MCF 10A (cell line): ENCODE results near the gene SCNN1B. TPM values are rescaled to one million over a fixed set of nuclear protein-coding genes. Genes with fewer than 3 reads are reported as not detected.

ENCODE experiments used
- BruUV-seq: library from RNA; stranded (reverse); fragments of 400-500 nt; replicated peaks from 2 replicates; lab custom pipeline; 2021; lab: Mats Ljungman, UMichigan
- CTCF ChIA-PET: fragments of 300-600 bp; sonication (Branson Sonifier 250); formaldehyde crosslinking; extraction: SDS; loops from one replicate; lab custom pipeline; 2021; ENCODE audit warnings: antibody characterized with exemption, inconsistent platforms; lab: Yijun Ruan, JAX
- POLR2A ChIA-PET: fragments of 300-600, 350-650 bp; sonication (Branson Sonifier 250); formaldehyde crosslinking; extraction: SDS; loops from one replicate; lab custom pipeline; 2020; ENCODE audit warnings: antibody characterized with exemption, inconsistent platforms; lab: Yijun Ruan, JAX
- DNase-seq: peaks from one replicate; pipeline ENCODE4 v3.0.0-alpha.2; 2018; ENCODE audit not compliant: unreplicated experiment
- H3K27ac Mint-ChIP-seq: one replicate; pipeline ENCODE4 v1.8.0; 2022; ENCODE audit warnings: mild to moderate bottlenecking, low read depth, mixed read lengths; ENCODE audit not compliant: unreplicated experiment
- H3K27me3 Mint-ChIP-seq: one replicate; pipeline ENCODE4 v1.8.0; 2022; ENCODE audit warnings: mixed read lengths; ENCODE audit not compliant: insufficient read depth, unreplicated experiment
- H3K36me3 Mint-ChIP-seq: one replicate; pipeline ENCODE4 v1.8.0; 2022; ENCODE audit warnings: mild to moderate bottlenecking, moderate library complexity, mixed read lengths; ENCODE audit not compliant: insufficient read depth, unreplicated experiment
- H3K4me1 Mint-ChIP-seq: one replicate; pipeline ENCODE4 v1.8.0; 2022; ENCODE audit warnings: mixed read lengths; ENCODE audit not compliant: insufficient read depth, unreplicated experiment
- H3K4me3 Mint-ChIP-seq: one replicate; pipeline ENCODE4 v1.8.0; 2022; ENCODE audit warnings: mild to moderate bottlenecking, moderate library complexity, mixed read lengths; ENCODE audit not compliant: unreplicated experiment
- H3K9me3 Mint-ChIP-seq: one replicate; pipeline ENCODE4 v1.8.0; 2022; ENCODE audit warnings: mixed read lengths; ENCODE audit not compliant: unreplicated experiment
- intact Hi-C: fragments of 100-400 bp; cut with micrococcal nuclease; formaldehyde crosslinking; loops from 2 replicates; pipeline ENCODE4 v1.14.1; 2022
- total RNA-seq: library from RNA; stranded (reverse); gene quantifications from 2 replicates; pipeline ENCODE4 v1.2.3, GENCODE V29; 2022
- TF ChIP-seq, protein P1 (sequence below): fragments of 200-600 bp; IDR thresholded peaks from one replicate; pipeline ENCODE4 v1.8.0; 2022; ENCODE audit warnings: antibody characterized with exemption, mild to moderate bottlenecking; ENCODE audit not compliant: unreplicated experiment

The SCNN1B gene
- total RNA-seq, 1 experiment from 2014 or later, result 12.5 TPM

DNA sequence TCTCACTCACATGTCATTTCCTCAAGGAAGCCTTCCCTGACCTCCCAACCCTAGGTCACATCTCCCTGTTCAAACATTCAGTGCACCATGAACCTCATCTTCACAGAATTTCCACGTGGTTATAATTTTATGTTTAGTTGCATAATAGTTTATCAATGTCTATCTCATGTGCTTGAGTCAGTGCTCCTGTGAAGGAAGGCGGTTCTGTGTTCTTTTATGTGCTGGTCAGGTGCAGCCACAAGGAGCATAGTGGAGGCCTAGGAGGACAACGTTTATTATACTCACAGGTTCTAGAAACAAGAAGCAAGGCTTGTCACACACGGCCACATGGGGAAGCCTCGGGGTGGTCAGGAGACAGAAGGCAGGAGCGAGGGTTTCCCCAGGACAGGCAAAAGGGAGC is 34.5 kb upstream of the SCNN1B start:
- BruUV-seq, result no TSS peak
- ChIA-PET CTCF (interaction anchor here (0.7 to 1.2 kb wide), 4 partner anchors 29 to 166 kb away, joined by 3 read pairs; no protein-coding TSS in a partner anchor), POLR2A (interaction anchor here (0.7 to 1.3 kb wide), 5 partner anchors 12 to 50 kb away, joined by 3 to 4 read pairs (median 3); no protein-coding TSS in a partner anchor)
- peaks cover 22% of the 10 kb centered on the region for H3K4me1 Mint-ChIP-seq
- TF ChIP-seq, protein P1, sequence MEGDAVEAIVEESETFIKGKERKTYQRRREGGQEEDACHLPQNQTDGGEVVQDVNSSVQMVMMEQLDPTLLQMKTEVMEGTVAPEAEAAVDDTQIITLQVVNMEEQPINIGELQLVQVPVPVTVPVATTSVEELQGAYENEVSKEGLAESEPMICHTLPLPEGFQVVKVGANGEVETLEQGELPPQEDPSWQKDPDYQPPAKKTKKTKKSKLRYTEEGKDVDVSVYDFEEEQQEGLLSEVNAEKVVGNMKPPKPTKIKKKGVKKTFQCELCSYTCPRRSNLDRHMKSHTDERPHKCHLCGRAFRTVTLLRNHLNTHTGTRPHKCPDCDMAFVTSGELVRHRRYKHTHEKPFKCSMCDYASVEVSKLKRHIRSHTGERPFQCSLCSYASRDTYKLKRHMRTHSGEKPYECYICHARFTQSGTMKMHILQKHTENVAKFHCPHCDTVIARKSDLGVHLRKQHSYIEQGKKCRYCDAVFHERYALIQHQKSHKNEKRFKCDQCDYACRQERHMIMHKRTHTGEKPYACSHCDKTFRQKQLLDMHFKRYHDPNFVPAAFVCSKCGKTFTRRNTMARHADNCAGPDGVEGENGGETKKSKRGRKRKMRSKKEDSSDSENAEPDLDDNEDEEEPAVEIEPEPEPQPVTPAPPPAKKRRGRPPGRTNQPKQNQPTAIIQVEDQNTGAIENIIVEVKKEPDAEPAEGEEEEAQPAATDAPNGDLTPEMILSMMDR, result no peak
- H3K27me3 Mint-ChIP-seq, result no peaks in the 10 kb centered on the region
- H3K27ac Mint-ChIP-seq, result peak overlapping the region; percentile 88
- no peaks in the 10 kb centered on the region for H3K9me3 Mint-ChIP-seq
- intact Hi-C loops, result no loop called here
- peaks cover 6% of the 10 kb centered on the region for H3K36me3 Mint-ChIP-seq
- no peak for DNase-seq
- H3K4me3 Mint-ChIP-seq, result no peak overlapping the region

DNA sequence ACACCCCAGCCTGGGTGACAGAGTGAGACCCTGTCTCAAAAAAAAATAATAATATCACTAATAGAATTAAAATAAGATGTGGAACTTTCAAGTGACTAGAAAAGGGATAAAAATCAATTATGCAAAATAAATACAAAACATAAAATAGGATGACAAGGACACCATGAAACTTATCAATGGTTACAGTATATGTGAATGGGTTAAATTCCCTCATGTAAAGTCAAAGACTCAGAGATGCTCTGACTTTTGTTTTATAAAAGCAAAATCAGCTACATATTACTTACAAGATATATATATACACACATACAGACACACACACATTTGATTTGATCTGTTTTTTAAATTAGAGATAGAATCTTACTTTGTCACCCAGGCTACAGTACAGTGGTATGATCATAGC is 33.5 kb upstream of the SCNN1B start:
- no peak overlapping the region for H3K27ac Mint-ChIP-seq
- no peak overlapping the region for H3K4me3 Mint-ChIP-seq
- H3K9me3 Mint-ChIP-seq, result no peaks in the 10 kb centered on the region
- DNase-seq, result no peak
- ChIA-PET CTCF (interaction anchor here (0.7 to 1.2 kb wide), 5 partner anchors 50 to 167 kb away, joined by 3 read pairs; no protein-coding TSS in a partner anchor), POLR2A (interaction anchor here (0.6 to 1.7 kb wide), 5 partner anchors 10 to 85 kb away, joined by 3 to 6 read pairs (median 4); no protein-coding TSS in a partner anchor)
- no peaks in the 10 kb centered on the region for H3K27me3 Mint-ChIP-seq
- TF ChIP-seq, protein P1, result no peak
- intact Hi-C loops, result no loop called here
- peaks cover 22% of the 10 kb centered on the region for H3K4me1 Mint-ChIP-seq
- H3K36me3 Mint-ChIP-seq, result peaks cover 6% of the 10 kb centered on the region
- BruUV-seq, result no TSS peak

DNA sequence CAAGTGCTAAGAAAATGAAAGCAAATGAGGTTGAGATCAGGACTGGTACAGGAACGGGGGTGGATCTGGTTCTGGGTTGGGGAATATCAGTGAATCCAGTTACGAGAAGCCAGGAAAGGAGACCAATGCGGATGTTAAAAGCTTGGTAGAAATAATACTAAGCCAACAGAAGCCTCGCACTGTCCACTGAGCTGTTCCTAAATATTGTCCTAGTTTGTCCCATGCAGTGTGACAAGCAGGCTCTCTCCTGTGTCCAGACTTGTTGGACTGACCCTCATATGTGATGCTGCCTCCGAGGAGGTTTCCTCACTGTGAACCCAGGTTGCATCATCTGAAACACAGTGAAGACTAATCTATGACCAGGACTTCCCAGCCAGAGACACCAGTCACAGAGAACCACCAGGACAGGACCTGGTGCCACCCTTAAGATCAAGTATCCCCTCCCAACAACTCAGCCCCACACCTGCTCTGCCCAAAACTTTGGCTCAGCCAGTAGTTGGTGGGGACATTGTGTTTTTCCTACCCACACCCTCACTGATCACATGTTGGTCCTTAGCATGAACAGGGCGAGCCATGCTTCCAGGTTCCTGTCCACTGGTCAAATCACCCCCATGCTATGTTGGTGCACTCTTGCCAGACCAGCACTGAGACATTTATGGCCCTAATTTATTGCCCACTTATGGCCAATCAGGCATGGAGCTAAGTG is 32.7 kb upstream of the SCNN1B start:
- peak; percentile 32 for DNase-seq
- ChIA-PET CTCF (interaction anchor here (0.5 to 1.0 kb wide), 5 partner anchors 11 to 166 kb away, joined by 3 read pairs; no protein-coding TSS in a partner anchor), POLR2A (interaction anchor here (0.6 to 1.7 kb wide), 4 partner anchors 10 to 86 kb away, joined by 4 to 6 read pairs (median 4); no protein-coding TSS in a partner anchor)
- H3K27me3 Mint-ChIP-seq, result no peaks in the 10 kb centered on the region
- peaks cover 6% of the 10 kb centered on the region for H3K36me3 Mint-ChIP-seq
- no TSS peak for BruUV-seq
- H3K4me3 Mint-ChIP-seq, result no peak overlapping the region
- TF ChIP-seq, protein P1, result no peak
- peak overlapping the region; percentile 89 for H3K27ac Mint-ChIP-seq
- intact Hi-C loops, result no loop called here
- H3K9me3 Mint-ChIP-seq, result no peaks in the 10 kb centered on the region
- peaks cover 23% of the 10 kb centered on the region for H3K4me1 Mint-ChIP-seq

DNA sequence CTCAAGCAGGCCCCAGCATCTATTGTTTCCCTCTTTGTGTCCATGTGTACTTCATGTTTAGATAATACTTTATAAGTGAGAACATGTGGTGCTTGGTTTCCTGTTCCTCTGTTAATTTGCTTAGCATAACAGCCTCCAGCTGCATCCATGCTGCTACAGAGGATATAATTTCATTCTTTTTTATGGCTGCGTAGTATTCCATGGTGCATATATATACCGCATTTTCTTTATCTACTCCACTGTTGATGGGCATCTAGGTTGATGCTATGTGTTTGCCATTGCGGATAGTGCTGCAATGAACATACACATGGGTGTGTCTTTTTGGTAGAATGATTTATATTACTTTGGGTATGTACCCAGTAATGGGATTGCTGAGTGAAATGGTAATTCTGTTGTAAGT is 31.4 kb upstream of the SCNN1B start:
- no peaks in the 10 kb centered on the region for H3K9me3 Mint-ChIP-seq
- no peak overlapping the region for H3K4me3 Mint-ChIP-seq
- no peaks in the 10 kb centered on the region for H3K27me3 Mint-ChIP-seq
- intact Hi-C loops, result no loop called here
- CTCF ChIA-PET, result no interaction called here
- TF ChIP-seq, protein P1, result no peak
- no peak for DNase-seq
- H3K27ac Mint-ChIP-seq, result no peak overlapping the region
- BruUV-seq, result no TSS peak
- H3K36me3 Mint-ChIP-seq, result peaks cover 6% of the 10 kb centered on the region
- peaks cover 33% of the 10 kb centered on the region for H3K4me1 Mint-ChIP-seq
- POLR2A ChIA-PET, result no interaction called here
